GM21423 (cell line): Measurements from ENCODE around the gene ABLIM2.

ENCODE experiments used
- ATAC-seq: cut with Tn5 transposase; IDR thresholded peaks from one replicate; pipeline ENCODE4 v1.9.1; 2021; ENCODE audit warnings: mild to moderate bottlenecking, moderate library complexity; ENCODE audit not compliant: unreplicated experiment

The ABLIM2 gene

DNA sequence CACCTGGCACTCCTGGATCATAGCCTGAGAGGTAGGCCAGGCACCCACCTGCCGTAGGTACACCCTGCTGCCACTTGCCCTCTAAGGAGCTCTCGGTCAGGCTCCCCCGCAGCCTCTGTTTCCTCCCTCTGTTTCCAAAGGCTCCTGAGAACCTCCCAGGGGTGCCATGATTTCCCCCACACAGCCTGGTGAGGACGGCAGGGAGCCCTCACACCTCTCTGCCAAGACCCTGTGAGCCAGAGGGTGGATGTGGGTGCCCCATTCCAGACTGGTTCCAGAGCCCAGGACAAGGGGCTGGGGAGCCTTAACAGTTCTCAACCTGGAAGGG, 1.6 kb upstream of the ABLIM2 start:
- no peak for ATAC-seq

DNA sequence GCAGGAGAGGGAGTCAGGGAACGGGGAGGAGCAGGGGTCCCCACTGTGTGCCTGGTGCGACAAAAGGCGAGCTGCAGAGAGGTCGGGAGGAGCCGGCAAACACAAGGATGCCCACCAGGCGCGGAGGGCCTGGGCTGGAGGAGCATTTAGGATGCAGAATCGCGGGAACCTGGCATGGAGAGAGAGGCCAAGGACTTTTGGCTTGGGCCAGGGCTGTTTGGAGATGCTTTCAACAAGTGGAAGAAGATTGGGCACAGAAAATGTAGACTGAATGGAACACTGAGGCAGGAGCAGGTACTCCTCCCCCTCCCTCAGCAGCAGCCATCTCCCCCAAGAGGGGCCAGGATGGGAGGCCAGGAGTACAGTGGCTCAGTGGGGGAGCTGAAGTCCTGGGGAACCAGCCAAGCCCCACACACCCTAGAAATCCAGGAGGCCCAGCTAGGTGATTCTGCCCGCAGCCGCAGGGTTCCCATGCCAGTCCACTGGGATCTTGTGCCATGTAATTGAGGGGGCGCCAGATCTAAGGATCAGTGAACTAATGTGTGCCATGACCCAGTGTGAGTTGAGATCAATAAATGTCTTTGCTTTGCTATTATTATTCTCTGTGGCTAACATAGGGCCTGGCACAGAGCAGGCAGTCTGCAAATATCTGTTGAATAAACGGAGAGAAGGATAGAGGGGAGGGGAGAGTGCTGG, 1.1 kb upstream of the ABLIM2 start:
- ATAC-seq: no peak

DNA sequence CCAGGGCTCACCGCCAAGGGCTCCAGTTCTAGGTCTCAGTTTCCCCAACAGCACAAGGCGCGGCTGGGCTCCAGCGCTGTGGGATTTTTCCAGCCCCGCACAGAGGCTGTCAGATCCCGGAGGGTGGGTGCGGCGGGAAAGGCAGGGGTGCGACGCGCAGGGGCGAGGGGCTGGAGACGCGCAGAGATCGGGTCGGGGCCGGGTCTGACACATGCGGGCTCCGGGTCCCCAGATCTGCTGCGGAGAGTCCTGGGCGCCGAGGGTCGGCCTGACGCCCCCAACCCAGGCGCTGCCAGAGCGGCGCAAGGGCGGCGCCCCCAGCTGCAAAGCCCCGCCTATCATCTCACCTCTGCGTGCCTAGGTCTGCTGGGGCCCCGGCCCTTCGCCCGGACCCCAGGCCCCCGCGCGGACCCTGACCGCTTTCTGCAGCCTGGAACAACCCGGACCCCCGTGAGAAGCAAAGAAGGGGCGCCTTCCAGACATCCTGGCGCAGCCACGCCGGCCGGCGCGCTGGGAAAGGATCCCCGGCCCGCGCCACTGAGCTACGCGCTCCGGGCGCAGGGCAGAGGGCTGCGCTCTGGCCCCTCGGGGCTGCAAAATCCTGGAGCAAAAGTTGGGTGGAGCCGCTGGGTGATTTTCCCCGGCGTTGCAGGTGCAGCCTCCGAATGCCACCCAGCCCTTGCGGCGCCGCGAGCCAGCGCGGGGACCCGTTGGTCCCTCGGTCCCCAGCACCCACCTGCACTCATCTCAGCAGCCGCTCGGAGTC, 486 bp downstream of the ABLIM2 start:
- ATAC-seq: no peak

DNA sequence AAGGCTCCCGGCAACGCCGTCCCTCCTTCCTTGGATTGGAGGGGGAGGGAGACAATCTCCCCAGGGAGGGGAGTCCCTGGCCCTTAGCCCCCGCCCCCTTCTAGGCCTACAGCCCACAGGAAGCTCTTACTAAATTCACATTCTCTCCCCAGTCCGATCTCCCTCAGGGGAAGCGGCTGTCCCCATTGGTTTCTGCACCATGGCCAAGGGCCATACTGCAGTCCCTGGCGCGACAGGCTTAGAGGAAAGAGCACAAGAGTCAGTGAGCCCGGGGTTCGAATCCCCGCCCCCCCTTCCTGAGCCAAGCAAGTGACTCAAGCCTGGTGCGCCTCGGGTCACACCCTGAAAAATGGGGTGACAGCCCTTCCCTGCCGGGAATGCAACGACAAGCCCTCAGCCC, 1.1 kb downstream of the ABLIM2 start:
- ATAC-seq: no peak

DNA sequence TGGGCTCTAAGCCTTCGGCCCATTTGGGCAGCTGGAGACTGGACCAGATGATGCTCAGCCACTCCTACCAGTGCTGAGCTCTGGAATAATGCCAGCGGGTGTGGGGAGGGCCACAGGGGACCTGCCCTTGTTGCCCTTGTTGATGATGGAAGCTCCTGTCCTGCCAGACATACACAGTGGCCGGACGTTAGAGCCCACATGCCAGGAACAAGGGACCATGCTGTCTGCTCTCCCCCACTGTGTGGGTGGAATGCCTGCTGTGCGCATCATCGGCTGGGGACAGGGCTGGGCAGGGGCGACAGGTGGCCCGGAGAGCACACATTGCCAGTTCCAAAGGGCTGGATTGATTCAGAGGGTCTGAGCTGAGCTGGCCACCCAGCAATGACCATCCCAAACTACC, 2.0 kb downstream of the ABLIM2 start:
- no peak for ATAC-seq

DNA sequence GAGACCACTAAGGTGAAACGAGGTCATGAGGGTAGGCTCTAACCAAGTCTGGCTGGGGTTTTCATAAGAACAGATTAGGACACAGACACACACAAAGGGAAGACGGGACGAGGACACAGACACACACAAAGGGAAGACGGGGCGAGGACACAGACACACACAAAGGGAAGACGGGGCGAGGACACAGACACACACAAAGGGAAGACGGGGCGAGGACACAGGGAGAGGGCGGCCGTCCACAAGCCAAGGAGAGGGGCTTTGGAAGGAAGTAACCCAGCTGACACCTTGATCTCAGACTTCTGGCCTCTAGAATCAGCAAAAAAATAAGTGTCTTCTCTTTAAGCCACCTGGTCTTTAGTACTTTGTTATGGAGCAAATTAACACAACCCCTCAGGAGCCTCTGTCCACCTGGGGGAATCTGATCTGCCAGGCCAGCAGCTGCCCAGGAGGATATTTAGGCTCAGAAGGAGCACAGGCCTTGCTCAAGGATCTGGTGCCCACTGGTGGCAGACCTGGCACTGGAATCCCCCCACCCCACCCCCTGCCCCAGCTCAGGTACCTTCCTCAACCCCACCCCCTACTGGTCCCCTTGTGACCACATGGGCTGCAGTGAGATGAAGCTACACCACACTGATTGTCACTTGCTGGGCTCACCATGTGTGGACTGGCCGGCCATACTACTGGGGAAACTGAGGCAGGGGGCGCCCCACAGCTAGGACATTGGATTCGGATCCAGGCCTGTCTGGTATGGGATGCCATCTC, 2.8 kb downstream of the ABLIM2 start:
- no peak for ATAC-seq

DNA sequence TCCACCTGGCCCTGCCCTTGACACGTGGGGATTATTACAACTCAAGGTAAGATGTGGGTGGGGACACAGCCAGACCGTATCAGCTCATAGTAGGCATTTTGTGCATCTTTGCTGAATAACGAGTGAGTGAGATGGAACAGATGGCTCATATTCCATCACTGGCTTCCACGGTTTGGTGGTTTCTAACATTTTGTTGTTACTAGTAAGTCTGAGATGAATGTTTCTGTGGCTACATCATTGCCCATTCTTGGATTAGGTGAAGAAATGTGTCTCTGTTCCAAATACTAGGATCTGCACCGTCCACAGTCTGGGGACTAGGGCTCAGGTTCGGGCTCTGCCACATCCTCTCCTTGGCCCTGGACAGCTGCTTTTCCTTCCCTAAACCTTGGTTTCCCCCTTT, 3.6 kb downstream of the ABLIM2 start:
- ATAC-seq: no peak

DNA sequence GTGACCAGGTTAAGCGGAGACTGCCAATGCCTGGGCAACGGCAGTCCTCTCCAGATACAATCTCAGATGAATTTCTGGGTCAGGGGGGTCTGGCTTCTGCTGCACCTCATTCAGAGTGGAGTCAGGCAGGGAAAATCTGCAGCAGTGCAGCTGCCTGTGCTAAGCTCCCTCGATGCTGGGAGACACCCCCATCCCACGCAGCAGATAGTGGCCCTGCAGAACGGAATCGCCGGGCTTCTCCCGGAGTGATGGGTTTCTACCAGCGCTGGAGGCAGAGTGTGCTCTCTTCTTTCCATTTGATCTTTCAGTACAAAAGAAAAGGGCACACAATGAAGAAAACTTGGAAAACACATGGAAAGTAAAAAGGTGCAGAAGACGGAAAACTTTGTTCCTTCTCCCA, 5.2 kb downstream of the ABLIM2 start:
- ATAC-seq: no peak

DNA sequence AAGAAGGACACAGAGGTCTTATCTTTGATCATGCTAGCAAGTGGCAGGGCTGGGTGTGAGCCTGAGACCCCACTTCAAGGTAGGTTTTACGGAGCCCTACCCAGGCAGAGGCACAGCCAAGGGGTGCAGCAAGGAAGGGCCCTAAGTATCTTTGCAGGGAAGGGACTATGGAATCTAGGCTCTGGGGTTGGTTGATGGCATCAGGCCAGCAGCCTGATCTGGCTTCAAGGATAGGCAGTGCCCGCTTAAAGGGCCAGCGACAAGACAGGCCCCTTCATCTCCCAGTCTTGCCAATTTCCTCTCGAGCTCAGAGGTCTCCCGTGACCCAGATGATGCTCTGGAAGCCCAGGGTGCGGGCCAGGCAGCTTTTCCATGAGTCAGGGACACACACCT, 5.8 kb downstream of the ABLIM2 start:
- no peak for ATAC-seq

DNA sequence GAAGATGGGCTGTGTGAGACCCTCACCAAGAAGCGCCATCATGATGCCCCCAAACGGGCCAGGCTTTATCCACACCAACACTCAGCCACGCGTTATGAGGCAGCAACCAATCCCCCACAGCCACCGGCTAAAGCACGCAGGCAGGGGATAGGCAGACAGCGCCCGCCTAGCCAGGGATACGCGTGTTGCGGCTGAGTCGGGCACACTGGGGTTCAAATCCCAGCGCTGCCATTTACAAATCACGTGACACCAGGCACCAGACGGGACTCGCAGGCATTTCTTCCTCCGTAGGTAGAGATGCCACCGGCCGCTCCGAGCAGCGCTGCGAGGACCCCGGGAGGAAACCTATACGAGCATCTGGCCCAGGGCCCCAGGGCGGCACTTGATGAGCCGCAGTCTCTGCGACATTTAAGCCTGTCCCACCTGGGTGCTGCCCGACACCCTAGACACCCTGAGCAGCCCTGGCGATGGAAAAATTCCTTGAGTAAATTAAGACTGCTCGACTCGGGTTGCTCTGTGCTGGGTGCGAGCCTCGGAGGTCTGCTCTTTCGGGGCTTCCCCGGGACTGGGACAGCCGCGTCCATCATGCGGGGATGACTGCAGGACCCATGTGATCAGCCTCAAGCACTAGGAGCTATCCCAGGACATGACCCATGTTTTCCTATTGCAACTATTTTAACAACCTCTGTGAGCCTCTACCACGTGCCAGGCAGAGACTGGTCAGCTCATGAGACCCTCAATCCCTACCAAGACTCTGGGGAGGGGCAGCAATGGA, 6.3 kb downstream of the ABLIM2 start:
- ATAC-seq: no peak

DNA sequence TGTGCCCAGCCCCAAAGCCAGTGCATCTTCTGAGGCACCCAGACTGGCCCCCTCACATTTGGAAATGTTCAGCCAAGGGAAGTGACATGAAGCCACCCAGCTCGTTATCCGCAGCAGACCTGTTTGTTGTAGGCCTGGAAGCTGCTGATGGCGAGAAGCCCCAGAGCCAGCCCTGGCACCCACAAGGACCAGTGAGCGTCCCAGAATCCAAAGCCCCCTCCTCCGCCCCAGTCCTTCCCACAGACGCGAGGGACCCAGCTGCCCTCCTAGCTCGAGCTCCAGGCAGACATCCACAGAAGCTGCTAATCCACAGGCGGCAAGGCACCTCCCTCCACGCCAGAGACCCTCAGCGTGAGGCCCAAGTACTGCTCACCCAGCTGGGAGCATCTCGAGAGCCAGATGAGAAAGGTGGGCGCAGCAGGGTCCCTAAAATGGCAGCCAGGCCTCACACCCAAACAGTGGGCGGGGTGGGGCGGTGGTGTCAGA, 7.4 kb downstream of the ABLIM2 start:
- ATAC-seq: no peak

DNA sequence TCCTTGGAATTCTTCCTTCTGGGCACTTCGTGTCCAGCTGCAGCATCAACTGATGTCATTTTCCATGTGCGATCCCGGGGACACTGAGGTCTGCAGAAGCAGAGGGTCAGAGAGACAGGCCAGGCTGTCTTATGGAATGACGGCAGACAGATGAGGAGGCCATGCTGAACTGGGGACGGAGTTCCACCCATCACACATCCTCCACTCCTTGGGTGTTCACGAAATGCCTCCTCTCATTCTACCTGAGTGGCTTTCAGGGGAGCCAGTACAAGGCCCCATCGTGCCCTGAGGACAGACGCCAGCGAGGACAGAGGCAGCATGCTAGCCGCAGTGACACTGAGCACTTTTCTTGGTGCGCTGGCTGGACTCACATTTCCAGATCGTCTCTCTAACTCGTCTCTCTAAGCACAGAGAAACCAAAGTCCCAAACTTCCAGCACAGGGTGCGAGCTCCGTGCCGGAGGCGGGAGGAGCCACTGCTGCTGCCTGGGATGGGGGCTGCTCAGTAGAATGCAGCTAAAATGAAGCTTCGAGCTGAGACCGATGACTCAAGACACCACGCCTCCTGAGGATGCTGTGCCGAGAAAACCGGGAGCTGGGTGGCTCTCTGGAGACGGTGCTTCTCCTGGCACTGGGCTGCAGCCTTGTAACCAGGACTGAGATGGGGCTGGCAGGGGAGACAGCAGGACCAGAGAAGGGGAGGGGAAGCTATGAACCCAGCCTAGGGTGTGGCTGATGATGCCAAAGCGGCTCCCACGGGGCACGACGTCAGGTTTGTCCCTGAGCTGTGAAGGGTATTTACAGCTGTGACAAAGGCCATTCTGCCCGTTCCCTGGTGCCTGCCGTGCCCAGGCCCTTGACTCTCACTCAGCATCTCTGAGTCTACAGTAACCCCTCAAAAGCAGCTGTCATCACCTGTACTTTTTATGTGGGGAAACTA, 8.2 kb downstream of the ABLIM2 start:
- no peak for ATAC-seq

DNA sequence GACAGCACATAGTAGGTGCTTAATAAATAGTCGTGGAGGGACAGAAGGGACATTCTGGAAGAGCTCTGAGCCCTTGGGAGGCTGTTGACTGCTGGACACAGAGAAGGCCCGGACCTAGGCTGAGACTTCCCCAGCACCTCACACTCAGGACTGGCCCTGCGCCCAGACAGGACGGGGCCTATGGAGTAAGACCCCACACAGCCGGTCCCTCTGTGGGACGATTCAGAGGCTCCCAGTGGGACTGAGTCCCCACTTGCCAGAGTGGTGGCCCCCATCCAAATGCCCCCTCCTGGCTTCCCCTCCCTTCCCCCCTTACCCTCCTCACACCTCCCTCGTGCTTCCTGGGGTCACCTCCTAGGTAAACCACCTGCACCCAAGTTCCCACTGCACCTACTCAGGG, 8.9 kb downstream of the ABLIM2 start:
- no peak for ATAC-seq

DNA sequence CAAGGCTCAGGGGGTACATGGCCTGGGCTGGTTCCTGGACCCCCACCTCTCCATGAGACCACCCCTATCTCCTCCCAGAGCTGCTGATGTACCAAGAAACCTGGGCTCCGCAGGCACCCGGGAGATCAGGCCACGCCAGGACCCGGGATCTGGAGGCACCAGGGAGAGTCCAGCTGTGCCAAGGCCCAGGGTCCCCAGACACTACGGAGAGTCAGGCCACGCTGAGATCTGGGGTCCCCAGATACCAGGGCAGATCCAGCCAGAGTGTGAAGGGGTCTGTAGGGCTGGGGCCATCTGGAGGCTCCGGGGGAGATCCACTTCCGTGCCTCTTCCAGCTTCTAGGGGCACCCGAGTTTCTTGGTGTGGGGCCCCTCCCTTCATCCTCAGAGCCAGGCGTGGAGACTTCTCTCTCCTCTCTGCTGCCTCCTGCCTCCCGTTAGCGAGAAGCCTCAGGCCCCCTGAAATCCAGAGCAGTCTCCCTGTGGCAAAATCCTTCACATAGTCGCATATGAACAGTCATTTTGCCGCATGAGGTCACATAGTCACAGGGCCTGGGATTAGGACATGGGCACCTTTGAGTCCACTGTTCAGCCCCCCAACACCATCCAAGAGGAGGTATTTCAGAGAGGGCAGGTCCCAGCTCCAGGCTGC, 9.7 kb downstream of the ABLIM2 start:
- ATAC-seq: no peak

DNA sequence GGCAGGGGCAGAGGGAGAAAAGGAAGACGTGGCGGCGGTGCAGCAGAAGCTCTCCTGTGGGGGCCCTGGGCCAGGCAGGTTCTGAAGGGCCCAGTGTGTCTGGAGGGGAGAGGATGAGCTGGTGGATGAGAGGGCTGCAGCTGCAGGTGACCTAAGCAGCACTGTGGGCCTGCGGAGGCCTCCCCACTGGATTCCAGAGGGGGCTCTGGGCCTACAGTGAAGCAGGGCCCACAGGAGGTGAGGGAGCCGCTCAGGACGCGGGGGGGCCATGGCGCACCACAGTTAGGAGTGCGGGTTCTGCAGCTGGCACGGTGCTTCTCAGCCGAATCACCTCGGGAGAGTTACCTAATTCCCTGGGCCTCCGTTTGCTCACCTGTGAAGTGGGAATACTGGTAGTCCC, 10.5 kb downstream of the ABLIM2 start:
- no peak for ATAC-seq

DNA sequence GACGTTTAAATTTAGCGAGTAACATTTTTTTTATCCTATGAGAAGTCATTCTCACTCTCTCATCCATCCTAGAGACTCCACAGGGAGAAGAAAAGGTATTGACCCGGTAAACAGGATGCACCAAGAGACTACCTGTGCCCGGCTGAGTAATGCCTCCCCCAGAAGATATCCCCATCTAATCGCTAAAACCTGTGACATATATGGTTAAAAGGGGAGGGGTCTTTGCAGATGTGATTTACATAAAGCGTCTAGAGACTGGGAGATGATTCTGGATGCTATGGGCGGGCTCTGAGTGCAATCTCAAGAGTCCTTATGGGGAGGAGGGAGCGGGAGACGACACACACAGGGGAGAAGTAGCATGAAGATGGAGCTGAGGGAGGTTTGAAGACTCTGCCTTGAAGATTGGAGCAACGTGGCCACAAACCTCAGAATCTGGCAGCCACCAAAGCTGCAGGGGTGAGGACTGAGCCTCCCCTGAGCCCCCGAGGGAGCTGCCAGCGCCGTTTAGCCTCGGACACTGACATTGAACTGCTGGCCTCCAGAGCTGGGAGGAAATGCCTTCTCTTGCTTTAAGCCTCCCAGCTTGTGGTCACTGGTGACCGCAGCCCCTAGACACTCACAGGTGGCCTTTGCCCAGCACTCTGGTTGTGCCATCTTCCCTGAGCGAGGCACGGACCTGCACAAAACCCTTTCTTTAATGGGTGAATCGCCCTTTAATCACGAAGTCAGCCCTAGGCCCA, 11.2 kb downstream of the ABLIM2 start:
- ATAC-seq: no peak

DNA sequence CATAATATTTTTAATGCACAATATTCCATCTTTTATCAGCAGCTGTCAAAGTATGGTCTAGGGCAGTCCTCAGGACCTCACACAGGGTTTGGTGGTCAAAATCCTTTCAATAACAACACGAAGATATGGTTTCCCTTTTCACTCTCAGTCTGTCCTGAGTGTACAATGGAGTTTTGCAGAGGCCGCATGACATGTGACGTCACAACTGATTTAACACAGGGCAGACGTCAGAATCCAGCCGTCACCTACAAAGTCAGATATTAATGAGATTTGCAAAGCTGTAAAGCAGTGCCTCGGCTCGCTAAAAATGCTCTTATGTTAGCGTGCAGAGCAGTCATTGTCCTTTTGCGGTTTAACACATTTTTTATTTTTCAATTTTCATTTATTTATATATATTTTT, 12.5 kb downstream of the ABLIM2 start:
- ATAC-seq: no peak

DNA sequence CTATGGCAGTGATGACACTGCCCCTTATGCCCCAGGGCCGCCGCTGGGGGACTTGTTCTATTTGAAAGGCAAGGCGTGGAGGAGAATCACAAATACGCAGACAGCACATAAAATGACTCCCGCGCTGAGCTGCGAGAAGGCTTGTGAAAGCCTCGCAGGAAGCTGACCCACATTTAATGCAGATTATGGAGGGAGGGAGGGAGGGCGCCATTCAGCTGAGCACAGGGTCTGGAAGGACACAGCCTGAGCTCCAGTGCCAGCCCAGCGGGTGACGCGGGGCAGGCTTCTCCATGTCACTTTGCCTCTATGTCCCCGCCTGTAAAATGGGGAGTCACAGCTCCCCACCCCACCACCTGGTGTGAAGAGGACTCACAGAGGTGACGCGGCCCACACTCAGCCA, 14.3 kb downstream of the ABLIM2 start:
- ATAC-seq: no peak
